GM19193 (cell line): ENCODE measurements around the gene GP2.

Source experiments
- POLR2A ChIP-seq: IDR thresholded peaks from 4 replicates; pipeline ENCODE4 v1.6.1; 2011; ENCODE audit not compliant: insufficient read depth, insufficient read length; ENCODE audit errors: extremely low read depth

The GP2 gene

GRCh38 chr16:20334396-20334795 lies 7.1 kb upstream of the GP2 start:
- no peak for TF ChIP-seq POLR2A

GRCh38 chr16:20333120-20333519 lies 5.8 kb upstream of the GP2 start:
- TF ChIP-seq POLR2A = no peak

- TF ChIP-seq POLR2A = no peak
These were observed 5.1 kb upstream of the GP2 start for GRCh38 chr16:20332411-20332810.

GRCh38 chr16:20331635-20332034 lies 4.3 kb upstream of the GP2 start:
- no peak for TF ChIP-seq POLR2A

GRCh38 chr16:20329392-20330138 lies 2.3 kb upstream of the GP2 start:
- TF ChIP-seq POLR2A = no peak

DNA sequence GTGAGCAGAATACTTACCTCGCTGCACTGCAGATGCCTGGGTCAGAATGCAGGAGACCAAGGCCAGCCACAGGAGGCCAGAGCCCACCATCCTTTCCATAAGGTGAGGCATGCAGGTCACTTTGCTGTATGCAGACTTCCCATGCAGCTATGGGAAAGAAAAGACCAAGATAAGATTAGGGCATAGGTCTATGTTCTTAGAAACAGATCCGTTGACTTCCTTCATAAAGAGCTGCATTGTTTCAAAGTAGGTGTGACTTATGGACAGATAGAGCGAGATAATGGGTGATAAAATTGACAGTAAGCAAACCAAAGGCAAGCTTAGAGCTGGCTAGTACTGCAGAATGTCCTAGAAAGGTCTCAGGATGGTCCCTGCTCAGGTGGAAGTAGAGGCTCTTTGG lies 992 bp downstream of the GP2 start:
- TF ChIP-seq POLR2A = no peak

DNA sequence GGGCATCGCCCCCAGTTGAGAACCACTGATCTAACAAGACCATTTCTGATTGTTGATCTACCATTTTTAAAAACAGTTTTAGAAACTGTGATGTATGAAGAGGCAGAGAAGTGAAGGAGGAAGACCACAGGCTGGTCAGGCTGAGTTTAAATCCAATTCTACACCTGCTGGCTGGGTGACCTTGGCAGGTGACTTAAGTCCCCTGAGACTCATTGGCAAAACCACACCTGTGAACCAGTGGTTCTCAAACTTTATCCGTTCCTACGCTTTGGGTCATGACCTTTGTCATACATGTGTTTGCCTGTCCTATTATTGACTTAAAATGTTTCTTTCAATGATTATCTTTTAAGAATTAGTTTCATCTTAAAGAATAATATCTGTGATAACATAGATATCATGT lies 2.3 kb downstream of the GP2 start:
- TF ChIP-seq POLR2A = no peak

- TF ChIP-seq POLR2A = no peak
These were observed 3.7 kb downstream of the GP2 start for GRCh38 chr16:20323591-20324117.

GRCh38 chr16:20322696-20323095 lies 4.6 kb downstream of the GP2 start:
- TF ChIP-seq POLR2A = no peak

- TF ChIP-seq POLR2A = no peak
These were observed 5.6 kb downstream of the GP2 start for GRCh38 chr16:20321671-20322070.

GRCh38 chr16:20320592-20320991 lies 6.7 kb downstream of the GP2 start:
- TF ChIP-seq POLR2A = no peak

GRCh38 chr16:20320178-20320577 lies 7.1 kb downstream of the GP2 start:
- TF ChIP-seq POLR2A = no peak

- no peak for TF ChIP-seq POLR2A
These were observed 7.9 kb downstream of the GP2 start for GRCh38 chr16:20319406-20319805.

- TF ChIP-seq POLR2A = no peak
These were observed 8.9 kb downstream of the GP2 start for GRCh38 chr16:20318437-20318836.

- no peak for TF ChIP-seq POLR2A
These were observed 9.3 kb downstream of the GP2 start for GRCh38 chr16:20318006-20318405.

GRCh38 chr16:20317117-20317516 lies 10.2 kb downstream of the GP2 start:
- no peak for TF ChIP-seq POLR2A

DNA sequence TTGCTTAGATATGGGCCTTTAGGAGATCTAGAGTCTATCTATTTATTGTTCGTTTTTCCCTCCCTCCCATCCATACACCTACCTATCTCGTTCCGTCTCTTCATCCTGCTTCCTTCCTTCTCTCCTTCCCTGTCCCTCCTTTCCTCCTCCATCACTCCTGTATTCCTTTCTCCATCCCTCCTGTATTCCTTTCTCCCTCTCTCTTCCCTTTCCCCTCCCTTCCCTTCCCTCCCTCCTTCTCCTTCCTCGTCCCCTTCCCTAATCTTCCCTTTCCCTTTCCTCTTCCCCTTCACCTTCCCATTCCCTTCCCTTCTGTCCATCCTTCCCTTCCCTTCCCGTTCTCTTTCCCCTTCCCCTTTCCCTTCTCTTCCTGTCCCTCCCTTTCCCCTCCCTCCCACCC lies 10.6 kb downstream of the GP2 start:
- TF ChIP-seq POLR2A = no peak

- no peak for TF ChIP-seq POLR2A
These were observed 11.5 kb downstream of the GP2 start for GRCh38 chr16:20315764-20316163.

DNA sequence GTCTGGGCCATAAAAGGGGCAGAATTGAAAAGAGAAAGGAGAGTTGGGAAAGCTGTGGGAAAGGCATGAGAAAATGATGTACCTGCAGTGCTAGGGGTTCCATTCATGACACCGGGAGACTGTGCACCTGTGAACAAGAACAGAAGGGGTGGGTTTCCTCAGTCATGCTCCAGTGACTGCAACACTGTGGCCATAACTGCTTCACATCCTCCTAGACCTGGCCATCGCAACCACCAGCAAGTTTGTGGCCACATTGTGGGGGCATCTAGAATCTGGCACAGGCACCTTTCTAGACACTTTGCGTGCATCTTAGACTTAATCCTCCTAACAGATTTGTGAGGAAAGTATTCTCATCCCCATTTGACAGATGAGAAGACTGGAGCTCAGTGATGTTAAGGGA lies 12.7 kb downstream of the GP2 start:
- TF ChIP-seq POLR2A = no peak
